Activated T-helper 1 cell treated with Interleukin-2 at 50 U/mL for 16 hours (primary cell): ENCODE data around the gene COPS7A.

ENCODE experiments used
- DNase-seq: peaks from one replicate; pipeline ENCODE4 v3.0.0-alpha.2; 2020; ENCODE audit warnings: low read depth

Gene COPS7A

GRCh38 chr12:6770094-6770493 is 46.2 kb downstream of the COPS7A start:
- no peak for DNase-seq

GRCh38 chr12:6770600-6770999 is 46.8 kb downstream of the COPS7A start:
- no peak for DNase-seq

DNA sequence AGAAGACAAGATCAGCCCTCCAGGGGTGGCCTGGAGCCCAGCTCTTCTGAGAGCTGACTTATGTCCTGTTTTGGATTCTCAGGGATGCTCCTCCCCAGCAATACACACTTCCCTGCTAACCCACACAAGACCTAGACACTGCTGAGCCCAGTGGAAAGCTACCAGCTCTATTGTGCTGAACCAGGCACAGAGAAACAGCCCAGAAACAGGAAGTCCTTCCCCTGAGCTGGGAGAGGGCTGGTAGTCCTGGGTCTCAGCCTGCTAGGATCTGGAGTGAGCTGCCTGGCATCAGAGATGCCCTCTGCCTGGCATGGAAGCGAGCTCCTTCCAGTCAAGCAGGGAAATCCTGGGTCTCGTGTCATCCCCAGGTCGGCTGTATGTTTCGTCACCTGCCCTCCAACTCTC is 47.2 kb downstream of the COPS7A start:
- DNase-seq: no peak

GRCh38 chr12:6771509-6772330 is 47.9 kb downstream of the COPS7A start:
- DNase-seq: no peak

- DNase-seq: no peak
These were observed 48.5 kb downstream of the COPS7A start, which contains the start of gene LAG3 for GRCh38 chr12:6772331-6772695. TSS of gene LAG3 (plus strand) at chr12:6772520. CDS start at chr12:6772853, 333 bp downstream.

- DNase-seq: no peak
These were observed 49.1 kb downstream of the COPS7A start for GRCh38 chr12:6772726-6773589.

DNA sequence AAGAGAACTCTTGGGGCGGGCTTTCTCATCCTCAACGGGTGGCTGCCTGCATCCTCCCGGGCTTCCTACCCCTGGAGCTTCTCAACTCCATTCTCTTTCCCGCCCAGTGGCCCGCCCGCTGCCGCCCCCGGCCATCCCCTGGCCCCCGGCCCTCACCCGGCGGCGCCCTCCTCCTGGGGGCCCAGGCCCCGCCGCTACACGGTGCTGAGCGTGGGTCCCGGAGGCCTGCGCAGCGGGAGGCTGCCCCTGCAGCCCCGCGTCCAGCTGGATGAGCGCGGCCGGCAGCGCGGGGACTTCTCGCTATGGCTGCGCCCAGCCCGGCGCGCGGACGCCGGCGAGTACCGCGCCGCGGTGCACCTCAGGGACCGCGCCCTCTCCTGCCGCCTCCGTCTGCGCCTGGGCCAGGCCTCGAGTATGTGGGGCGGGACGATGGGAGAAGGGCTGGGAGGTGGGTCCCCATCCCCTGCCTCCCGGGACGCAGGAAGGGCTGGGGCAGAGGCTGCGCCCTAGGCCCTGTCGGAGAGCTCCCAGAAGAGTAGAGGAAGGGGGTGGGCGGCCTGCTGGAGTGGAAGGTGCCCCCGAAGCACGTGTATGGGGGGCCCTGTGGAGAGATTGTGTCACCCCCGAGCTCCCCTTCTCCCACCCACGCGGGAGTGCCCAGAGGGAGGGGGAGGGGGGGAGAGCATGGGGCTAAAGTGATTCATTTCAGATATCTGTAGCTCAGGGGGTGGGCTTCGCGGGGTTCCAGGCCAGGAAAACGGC is 49.9 kb downstream of the COPS7A start:
- DNase-seq: no peak

- DNase-seq: no peak
These were observed 50.7 kb downstream of the COPS7A start for GRCh38 chr12:6774499-6775062.

DNA sequence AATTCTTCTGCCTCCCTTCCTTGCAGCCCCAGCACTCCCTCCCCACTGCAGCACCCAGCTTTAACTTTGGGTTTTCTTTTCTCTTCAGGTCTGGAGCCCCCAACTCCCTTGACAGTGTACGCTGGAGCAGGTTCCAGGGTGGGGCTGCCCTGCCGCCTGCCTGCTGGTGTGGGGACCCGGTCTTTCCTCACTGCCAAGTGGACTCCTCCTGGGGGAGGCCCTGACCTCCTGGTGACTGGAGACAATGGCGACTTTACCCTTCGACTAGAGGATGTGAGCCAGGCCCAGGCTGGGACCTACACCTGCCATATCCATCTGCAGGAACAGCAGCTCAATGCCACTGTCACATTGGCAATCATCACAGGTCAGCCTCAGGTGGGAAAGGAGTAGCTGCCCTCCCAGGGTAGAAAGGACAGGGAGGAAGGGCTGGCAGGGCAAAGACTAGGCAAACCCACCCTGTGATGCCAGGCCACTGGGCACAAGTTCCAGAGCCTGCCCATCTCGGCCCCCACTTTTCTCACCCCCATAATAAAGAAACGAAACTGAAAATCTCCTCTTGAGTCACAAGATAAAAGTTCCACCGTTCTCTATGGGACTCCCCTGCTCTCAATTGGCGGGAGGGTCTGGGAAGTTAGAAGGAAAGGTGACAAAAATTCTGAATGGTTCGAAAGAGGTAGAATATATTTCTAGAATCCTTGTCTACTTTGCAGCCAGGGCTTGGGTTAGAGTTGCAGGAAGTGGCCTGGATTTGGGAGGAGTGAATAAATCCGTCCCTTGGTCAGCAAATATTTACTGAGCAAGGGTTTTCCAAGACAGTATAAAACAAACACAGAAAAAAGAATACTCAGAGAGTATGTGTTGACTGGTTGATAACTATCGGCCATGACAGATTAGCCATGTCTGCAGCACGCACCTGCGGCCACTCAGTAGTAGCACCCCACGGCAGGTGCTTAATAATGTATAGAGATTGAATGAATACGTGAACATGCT is 51.6 kb downstream of the COPS7A start:
- no peak for DNase-seq

- no peak for DNase-seq
These were observed 53.5 kb downstream of the COPS7A start for GRCh38 chr12:6777386-6777785.

DNA sequence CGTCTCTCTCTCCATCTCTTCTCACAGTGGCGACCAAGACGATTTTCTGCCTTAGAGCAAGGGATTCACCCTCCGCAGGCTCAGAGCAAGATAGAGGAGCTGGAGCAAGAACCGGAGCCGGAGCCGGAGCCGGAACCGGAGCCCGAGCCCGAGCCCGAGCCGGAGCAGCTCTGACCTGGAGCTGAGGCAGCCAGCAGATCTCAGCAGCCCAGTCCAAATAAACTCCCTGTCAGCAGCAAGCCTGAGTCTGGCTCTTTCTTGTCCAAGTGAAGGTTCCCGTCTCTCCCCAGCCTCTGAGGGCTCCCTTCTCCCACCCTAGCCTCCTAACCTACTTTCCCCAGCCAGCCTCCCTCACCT is 54.3 kb downstream of the COPS7A start:
- DNase-seq: no peak

DNA sequence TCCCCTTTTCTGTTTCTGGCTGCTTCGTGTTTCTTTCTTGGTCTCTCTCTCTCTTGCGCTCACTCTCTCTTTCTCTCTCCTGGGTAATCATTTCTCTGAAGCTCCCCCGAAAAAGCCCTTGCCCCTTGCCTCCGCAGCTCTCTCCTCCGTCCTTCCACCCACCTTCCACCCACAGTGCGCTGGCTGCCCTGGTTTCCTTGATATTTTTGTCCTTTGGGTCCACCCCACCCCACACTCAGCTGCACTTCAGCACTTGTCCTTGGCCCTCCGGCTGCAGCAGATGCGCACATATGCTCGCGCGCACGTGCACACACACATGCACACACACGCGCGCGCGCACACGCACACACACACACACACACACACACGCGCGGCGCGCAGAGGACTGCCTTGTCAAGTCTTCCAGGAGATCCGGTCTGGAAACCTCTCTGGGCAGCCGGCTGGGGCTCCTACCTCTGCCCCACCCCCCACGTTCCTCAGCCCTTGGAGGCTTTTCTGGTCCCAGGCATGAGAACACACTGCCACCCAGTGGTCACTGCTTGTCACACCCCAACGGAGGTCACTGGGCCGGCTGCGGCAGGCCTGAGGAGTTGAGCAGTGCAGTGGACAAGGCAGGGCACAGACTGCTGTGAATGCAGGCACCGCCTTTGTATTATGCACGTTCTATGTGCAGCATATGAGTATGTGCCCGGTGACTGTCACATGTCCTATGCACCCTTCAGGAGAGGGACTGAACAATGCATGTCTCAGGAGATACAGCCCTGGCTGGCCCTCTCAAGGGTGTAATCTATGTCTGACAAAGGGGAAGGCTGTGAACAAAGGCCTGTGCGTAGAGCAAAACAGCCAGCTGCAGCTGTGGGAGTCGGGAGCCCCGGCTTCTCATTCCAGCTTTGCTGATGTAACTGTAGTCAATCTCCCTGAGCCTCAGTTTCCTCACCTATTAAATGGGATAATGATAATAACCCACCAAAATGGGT is 55.0 kb downstream of the COPS7A start:
- DNase-seq: peak; percentile 77

- no peak for DNase-seq
These were observed 56.0 kb downstream of the COPS7A start for GRCh38 chr12:6779708-6780432.

DNA sequence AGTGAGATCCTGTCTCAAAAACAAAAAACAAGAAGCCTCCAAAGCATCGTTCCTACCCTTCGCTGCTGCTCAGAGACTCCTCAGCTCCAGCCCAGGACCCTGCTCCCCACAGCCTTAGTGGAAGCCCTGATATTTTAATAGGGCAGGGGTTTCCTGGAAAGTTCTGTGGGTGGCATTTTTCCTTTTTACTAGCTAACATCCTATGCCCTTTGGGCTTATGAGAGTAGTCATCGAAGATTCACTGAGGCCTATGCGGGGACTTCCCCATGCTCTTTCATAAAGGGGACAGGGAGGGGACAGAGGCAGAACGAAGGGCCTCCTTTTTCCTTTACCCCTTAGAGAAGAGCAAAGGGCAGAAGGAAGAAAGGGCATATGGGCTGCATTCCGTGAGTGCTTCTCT is 56.7 kb downstream of the COPS7A start:
- DNase-seq: no peak
